Mesothelial cell of epicardium (in vitro differentiated cells): ENCODE results near the gene CGNL1. TPM values are rescaled to one million over a fixed set of nuclear protein-coding genes. Genes with fewer than 3 reads are reported as not detected.

Source experiments
- DNase-seq, 2 experiments: peaks; one replicate each; pipeline ENCODE4 v3.0.0; 2021; ENCODE audit warnings: low spot score in 2 of 2; ENCODE audit not compliant: unreplicated experiment in 2 of 2
- H3K27ac Mint-ChIP-seq: 2 replicates; pipeline ENCODE4 v1.8.0; 2021; ENCODE audit warnings: mixed read lengths
- H3K27me3 Mint-ChIP-seq: 2 replicates; pipeline ENCODE4 v1.8.0; 2021; ENCODE audit warnings: low read depth, mixed read lengths
- H3K36me3 Mint-ChIP-seq: 2 replicates; pipeline ENCODE4 v1.8.0; 2021; ENCODE audit warnings: mixed read lengths
- H3K4me1 Mint-ChIP-seq: 2 replicates; pipeline ENCODE4 v1.8.0; 2021; ENCODE audit warnings: mixed read lengths
- H3K4me3 Mint-ChIP-seq: 2 replicates; pipeline ENCODE4 v1.8.0; 2021; ENCODE audit warnings: mild to moderate bottlenecking, moderate library complexity, mixed read lengths
- H3K9me3 Mint-ChIP-seq: 2 replicates; pipeline ENCODE4 v1.8.0; 2021; ENCODE audit warnings: mixed read lengths
- CTCF ChIP-seq: fragments of 200-600 bp; sonication (generic); IDR thresholded peaks from one replicate; pipeline ENCODE4 v1.5.0; 2021; ENCODE audit warnings: antibody characterized with exemption; ENCODE audit not compliant: unreplicated experiment
- total RNA-seq: library from RNA; stranded (reverse); gene quantifications from 3 replicates; pipeline ENCODE4 v1.2.1, GENCODE V29; 2021

The CGNL1 gene
- total RNA-seq, 1 donor from 2014 or later: 34.1 TPM

- Mint-ChIP-seq H3K36me3 (peaks cover 11% of the 10 kb centered on the region), H3K4me1 (peaks cover 8% of the 10 kb centered on the region), H3K27me3 (no peaks in the 10 kb centered on the region), H3K4me3 (no peak overlapping the region), H3K27ac (no peak overlapping the region), H3K9me3 (peaks cover 15% of the 10 kb centered on the region)
- no peak for TF ChIP-seq CTCF
- no peak for DNase-seq
These were observed 207.0 kb downstream of the CGNL1 start for GRCh38 chr15:57583282-57583681.

GRCh38 chr15:57583720-57584119 is 207.4 kb downstream of the CGNL1 start:
- peaks cover 4% of the 10 kb centered on the region for H3K4me1 Mint-ChIP-seq
- H3K27ac Mint-ChIP-seq: no peak overlapping the region
- peaks cover 15% of the 10 kb centered on the region for H3K9me3 Mint-ChIP-seq
- no peak for DNase-seq
- H3K4me3 Mint-ChIP-seq: no peak overlapping the region
- no peaks in the 10 kb centered on the region for H3K27me3 Mint-ChIP-seq
- TF ChIP-seq CTCF: no peak
- peaks cover 11% of the 10 kb centered on the region for H3K36me3 Mint-ChIP-seq

- Mint-ChIP-seq H3K9me3 (peaks cover 15% of the 10 kb centered on the region), H3K4me3 (no peak overlapping the region), H3K27ac (no peak overlapping the region), H3K27me3 (no peaks in the 10 kb centered on the region), H3K4me1 (peaks cover 12% of the 10 kb centered on the region), H3K36me3 (peaks cover 11% of the 10 kb centered on the region)
- no peak for DNase-seq
- no peak for TF ChIP-seq CTCF
These were observed 210.5 kb downstream of the CGNL1 start for GRCh38 chr15:57586661-57587424.

- H3K4me3 Mint-ChIP-seq: no peak overlapping the region
- peaks cover 17% of the 10 kb centered on the region for H3K4me1 Mint-ChIP-seq
- no peaks in the 10 kb centered on the region for H3K9me3 Mint-ChIP-seq
- H3K27me3 Mint-ChIP-seq: no peaks in the 10 kb centered on the region
- no peak for DNase-seq
- TF ChIP-seq CTCF: no peak
- H3K36me3 Mint-ChIP-seq: no peaks in the 10 kb centered on the region
- H3K27ac Mint-ChIP-seq: no peak overlapping the region
These were observed 213.0 kb downstream of the CGNL1 start for GRCh38 chr15:57589281-57589680.

GRCh38 chr15:57589754-57590153 is 213.4 kb downstream of the CGNL1 start:
- H3K27me3 Mint-ChIP-seq: no peaks in the 10 kb centered on the region
- peaks cover 17% of the 10 kb centered on the region for H3K4me1 Mint-ChIP-seq
- no peak for DNase-seq
- no peak overlapping the region for H3K27ac Mint-ChIP-seq
- no peaks in the 10 kb centered on the region for H3K36me3 Mint-ChIP-seq
- TF ChIP-seq CTCF: no peak
- peak overlapping the region; percentile 1 for H3K4me3 Mint-ChIP-seq
- H3K9me3 Mint-ChIP-seq: no peaks in the 10 kb centered on the region
